Panc1 (cell line): ENCODE measurements around the gene GLB1L2. TPM values are rescaled to one million over a fixed set of nuclear protein-coding genes. Genes with fewer than 3 reads are reported as not detected.

Source experiments
- ATAC-seq: fragments of 200-7000 bp; cut with Tn5 transposase; 2 replicates; pipeline ENCODE4 v1.9.1; 2020; ENCODE audit warnings: mild to moderate bottlenecking, moderate library complexity
- BruUV-seq: library from RNA; stranded (reverse); fragments of 400-500 nt; replicated peaks from 2 replicates; lab custom pipeline; 2021; lab: Mats Ljungman, UMichigan
- CTCF ChIA-PET: fragments of 300-600 bp; sonication (Branson Sonifier 250); formaldehyde crosslinking; loops from one replicate; lab custom pipeline; 2022; ENCODE audit warnings: antibody characterized with exemption; lab: Charles Lee
- POLR2A ChIA-PET: fragments of 300-600 bp; sonication (Branson Sonifier 250); formaldehyde crosslinking; loops from one replicate; lab custom pipeline; 2022; ENCODE audit warnings: antibody characterized with exemption; lab: Charles Lee
- DNase-seq: peaks from one replicate; pipeline ENCODE4 v3.0.0-alpha.2; 2010; ENCODE audit warnings: low read depth, low spot score
- H3K27ac ChIP-seq: 2 replicates; pipeline ENCODE4 v1.5.1; 2011; ENCODE audit warnings: mild to moderate bottlenecking, low read length, inconsistent platforms
- H3K27me3 ChIP-seq: fragments of 200-500 bp; sonication (Bioruptor generic); 2 replicates; pipeline ENCODE4 v1.6.0; 2014; ENCODE audit warnings: low read length, inconsistent platforms; ENCODE audit not compliant: control insufficient read depth, insufficient read depth
- H3K36me3 ChIP-seq: fragments of 200-500 bp; sonication (Bioruptor generic); 2 replicates; pipeline ENCODE4 v1.5.1; 2014; ENCODE audit warnings: inconsistent platforms, mild to moderate bottlenecking, low read length, moderate library complexity; ENCODE audit not compliant: control insufficient read depth, insufficient read depth
- H3K4me1 ChIP-seq: 2 replicates; pipeline ENCODE4 v1.5.1; 2011; ENCODE audit warnings: inconsistent platforms, mild to moderate bottlenecking, low read length, moderate library complexity; ENCODE audit not compliant: control insufficient read depth, insufficient read depth
- H3K4me3 ChIP-seq, 2 experiments: 2 replicates each; pipeline ENCODE4 v1.5.1; 2011 to 2012; ENCODE audit warnings: low read depth in 2 of 2, low read length in 2 of 2, mild to moderate bottlenecking in 2 of 2, inconsistent platforms in 1 of 2, moderate library complexity in 1 of 2
- H3K9me3 ChIP-seq: fragments of 200-500 bp; sonication (Bioruptor generic); 2 replicates; pipeline ENCODE4 v1.5.1; 2014; ENCODE audit warnings: low read depth, mild to moderate bottlenecking, inconsistent platforms, low read length, moderate library complexity; ENCODE audit not compliant: control insufficient read depth, insufficient read depth
- CTCF ChIP-seq: fragments of 450-650 bp; IDR thresholded peaks from 2 replicates; pipeline ENCODE4 v1.5.1; 2017; ENCODE audit warnings: mild to moderate bottlenecking
- POLR2AphosphoS5 ChIP-seq: IDR thresholded peaks from 2 replicates; pipeline ENCODE4 v1.6.1; 2012; ENCODE audit warnings: mild to moderate bottlenecking, low read depth, low read length, moderate library complexity
- REST ChIP-seq, 2 experiments: IDR thresholded peaks; 2 replicates each; pipeline ENCODE4 v1.6.1; 2011 to 2012; ENCODE audit warnings: low read depth in 2 of 2, control low read depth in 1 of 2, low read length in 1 of 2, mild to moderate bottlenecking in 1 of 2, moderate library complexity in 1 of 2; ENCODE audit not compliant: insufficient read depth in 1 of 2
- SIN3A ChIP-seq: IDR thresholded peaks from 2 replicates; pipeline ENCODE4 v1.6.1; 2012; ENCODE audit warnings: low read depth, mild to moderate bottlenecking, low read length, moderate library complexity, borderline replicate concordance; ENCODE audit not compliant: insufficient read depth
- TCF7L2 ChIP-seq: IDR thresholded peaks from 2 replicates; pipeline ENCODE4 v1.6.1; 2011; ENCODE audit warnings: mild to moderate bottlenecking, low read depth, low read length, inconsistent platforms
- in situ Hi-C: cut with HindIII; loops from 2 replicates; pipeline ENCODE4 v1.10.0; 2016; ENCODE audit warnings: low sequenced_read_pairs, low pct_unique_long_range_greater_than_20kb
- intact Hi-C: fragments of 100-400 bp; cut with micrococcal nuclease; formaldehyde crosslinking; loops from one replicate; pipeline ENCODE4 v1.10.0; 2022; ENCODE audit not compliant: unreplicated experiment
- total RNA-seq: library from RNA; stranded (reverse); gene quantifications from one replicate; pipeline ENCODE4 v1.2.1, GENCODE V29; 2021; ENCODE audit not compliant: unreplicated experiment

Gene GLB1L2
- total RNA-seq, 1 experiment from 2014 or later: 10.4 TPM

GRCh38 chr11:134365011-134365925 is 33.5 kb downstream of the GLB1L2 start:
- no peaks in the 10 kb centered on the region for H3K36me3 ChIP-seq
- DNase-seq (no peak), ATAC-seq (no peak)
- TF ChIP-seq CTCF (no peak), SIN3A (no peak), TCF7L2 (no peak), REST (IDR thresholded peaks at IDR 0.05; ENCODE audit: insufficient read depth in 1 of 2, low read depth in 2 of 2, low read length in 1 of 2) (no peak), POLR2AphosphoS5 (no peak)
- H3K27ac ChIP-seq: no peak overlapping the region
- BruUV-seq: no TSS peak
- 0 out of 2 replicates have a peak, but pooled peaks cover 4% of the 10 kb centered on the region for H3K4me1 ChIP-seq
- POLR2A ChIA-PET: no interaction called here
- intact Hi-C loops: no loop called here
- in situ Hi-C loops: no loop called here
- no peak overlapping the region for H3K4me3 ChIP-seq
- H3K27me3 ChIP-seq: no peaks in the 10 kb centered on the region
- no peaks in the 10 kb centered on the region for H3K9me3 ChIP-seq
- CTCF ChIA-PET: no interaction called here

- POLR2A ChIA-PET: interaction anchor here (0.6 kb wide), 1 partner anchor 92 kb away, joined by 4 read pairs; no protein-coding TSS in a partner anchor
- DNase-seq (no peak), ATAC-seq (no peak)
- no peak for TF ChIP-seq TCF7L2
- TF ChIP-seq REST (IDR thresholded peaks at IDR 0.05; ENCODE audit: insufficient read depth in 1 of 2, low read depth in 2 of 2, low read length in 1 of 2): no peak
- TF ChIP-seq POLR2AphosphoS5: no peak
- Histone ChIP-seq H3K27ac (no peak overlapping the region), H3K9me3 (no peaks in the 10 kb centered on the region), H3K27me3 (no peaks in the 10 kb centered on the region), H3K36me3 (no peaks in the 10 kb centered on the region), H3K4me1 (no peaks in the 10 kb centered on the region), H3K4me3 (no peak overlapping the region)
- no TSS peak for BruUV-seq
- CTCF ChIA-PET: interaction anchor here (0.5 kb wide), 1 partner anchor 171 kb away, joined by 3 read pairs; no protein-coding TSS in a partner anchor
- intact Hi-C loops (no loop called here), in situ Hi-C loops (no loop called here)
Measured at GRCh38 chr11:134366254-134366653, 34.5 kb downstream of the GLB1L2 start.
